Measurements from ENCODE around the gene GLUL. TPM values are rescaled to one million over a fixed set of nuclear protein-coding genes. Genes with fewer than 3 reads are reported as not detected.

GLUL gene
- total RNA-seq = 100 to 1,000 TPM; 381 to 632 TPM

DNA sequence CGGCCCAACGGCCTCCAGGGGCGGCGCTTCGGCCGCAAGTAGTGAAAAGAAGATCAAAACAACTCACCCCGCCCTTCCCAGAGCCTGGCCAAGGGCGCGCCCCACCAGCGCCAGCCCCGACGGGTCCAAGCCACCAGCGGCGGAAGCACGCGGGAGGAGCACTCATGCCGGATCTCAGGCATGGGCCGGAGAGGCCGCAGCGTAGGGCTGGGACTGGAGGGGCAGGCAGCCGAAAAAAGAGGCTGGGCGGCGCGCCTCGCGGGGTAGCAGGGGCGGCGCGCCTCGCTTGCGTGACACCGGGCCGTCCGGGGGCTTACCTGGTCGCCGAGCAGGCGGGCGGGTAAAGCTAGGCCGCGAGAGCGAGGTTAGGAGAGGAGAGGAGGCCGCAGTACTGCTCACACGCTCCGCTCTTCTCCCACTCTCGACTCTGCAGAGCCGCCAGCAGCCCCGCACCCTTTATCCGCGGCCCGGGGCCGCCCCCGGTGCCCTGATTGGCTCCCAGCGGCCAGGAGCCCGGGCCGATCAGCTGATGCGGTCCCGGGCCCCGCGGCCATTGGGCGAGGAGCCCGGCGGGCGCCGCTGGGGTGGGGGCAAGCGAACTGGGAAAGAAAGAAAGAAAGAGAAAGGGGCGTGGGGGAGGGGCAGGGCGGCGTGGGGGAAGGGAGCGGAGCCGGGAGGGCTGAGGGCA lies at the start of gene GLUL:
GLUL (minus strand) TSS at position 429 of the 688 bp plus-strand sequence. CDS start 3,053 bp downstream, outside the sequence.
- H3K27me3 ChIP-seq = no peaks in the 10 kb centered on the region
- DNase-seq (ENCODE audit: low spot score) = peak; percentile 95
- peak within 1 kb of the TSS; percentile 98 to 99 for H3K27ac ChIP-seq
- H3K36me3 ChIP-seq = peaks cover 23% of the 10 kb centered on the region
- TF ChIP-seq, protein P1, sequence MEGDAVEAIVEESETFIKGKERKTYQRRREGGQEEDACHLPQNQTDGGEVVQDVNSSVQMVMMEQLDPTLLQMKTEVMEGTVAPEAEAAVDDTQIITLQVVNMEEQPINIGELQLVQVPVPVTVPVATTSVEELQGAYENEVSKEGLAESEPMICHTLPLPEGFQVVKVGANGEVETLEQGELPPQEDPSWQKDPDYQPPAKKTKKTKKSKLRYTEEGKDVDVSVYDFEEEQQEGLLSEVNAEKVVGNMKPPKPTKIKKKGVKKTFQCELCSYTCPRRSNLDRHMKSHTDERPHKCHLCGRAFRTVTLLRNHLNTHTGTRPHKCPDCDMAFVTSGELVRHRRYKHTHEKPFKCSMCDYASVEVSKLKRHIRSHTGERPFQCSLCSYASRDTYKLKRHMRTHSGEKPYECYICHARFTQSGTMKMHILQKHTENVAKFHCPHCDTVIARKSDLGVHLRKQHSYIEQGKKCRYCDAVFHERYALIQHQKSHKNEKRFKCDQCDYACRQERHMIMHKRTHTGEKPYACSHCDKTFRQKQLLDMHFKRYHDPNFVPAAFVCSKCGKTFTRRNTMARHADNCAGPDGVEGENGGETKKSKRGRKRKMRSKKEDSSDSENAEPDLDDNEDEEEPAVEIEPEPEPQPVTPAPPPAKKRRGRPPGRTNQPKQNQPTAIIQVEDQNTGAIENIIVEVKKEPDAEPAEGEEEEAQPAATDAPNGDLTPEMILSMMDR (IDR thresholded peaks at IDR 0.05) = peak in 1 of 2 donors; percentile 33
- H3K4me3 ChIP-seq = peak within 1 kb of the TSS; percentile 76 to 87
- no peaks in the 10 kb centered on the region for H3K9me3 ChIP-seq
- peaks cover 0 to 38% of the 10 kb centered on the region in 2 donors for H3K4me1 ChIP-seq

DNA sequence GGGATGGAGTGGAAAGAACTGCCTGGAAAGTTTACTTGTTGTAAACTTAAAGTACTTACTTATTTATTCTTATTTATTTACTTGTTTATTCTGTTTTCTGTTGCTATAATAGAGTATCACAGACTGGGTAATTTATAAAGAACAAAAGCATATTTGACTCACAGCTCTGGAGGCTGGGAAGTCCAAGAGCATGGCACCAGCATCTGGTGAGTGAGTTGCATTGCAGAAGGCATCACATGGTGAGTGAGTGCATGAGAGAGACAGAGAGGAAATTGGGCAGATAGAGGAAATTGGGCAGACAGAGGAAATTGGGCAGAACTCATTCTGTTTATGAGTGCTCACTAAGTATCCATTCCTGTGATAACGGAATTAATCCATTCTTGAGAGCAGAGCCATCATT lies 46.7 kb upstream of the GLUL start:
- Histone ChIP-seq H3K27me3 (no peaks in the 10 kb centered on the region), H3K4me3 (no peak overlapping the region), H3K4me1 (no peaks in the 10 kb centered on the region), H3K9me3 (no peaks in the 10 kb centered on the region), H3K27ac (no peak overlapping the region), H3K36me3 (no peaks in the 10 kb centered on the region)
- TF ChIP-seq, protein P1 (IDR thresholded peaks at IDR 0.05) = no peak
- DNase-seq (ENCODE audit: low spot score) = no peak

DNA sequence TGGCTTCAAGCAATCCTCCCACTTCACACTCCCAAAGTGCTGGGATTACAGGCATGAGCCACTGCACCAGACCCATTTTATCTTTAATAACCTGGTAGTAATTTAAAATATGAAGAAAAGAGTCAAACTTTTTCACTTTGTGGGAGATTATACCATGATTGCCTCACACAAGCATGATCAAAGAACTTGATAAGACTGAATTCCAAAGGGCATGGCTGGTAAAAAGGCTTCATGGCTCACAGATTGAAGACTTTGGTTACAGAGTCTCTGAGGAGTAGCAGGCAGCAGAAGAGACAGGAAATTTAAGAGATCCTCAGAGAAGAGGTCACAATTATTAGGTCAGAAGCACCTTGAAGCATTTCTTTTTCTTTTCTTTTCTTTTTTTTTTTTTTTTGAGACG lies 42.0 kb upstream of the GLUL start:
- Histone ChIP-seq H3K4me1 (no peaks in the 10 kb centered on the region), H3K9me3 (no peaks in the 10 kb centered on the region), H3K36me3 (no peaks in the 10 kb centered on the region), H3K27ac (no peak overlapping the region), H3K4me3 (no peak overlapping the region), H3K27me3 (no peaks in the 10 kb centered on the region)
- TF ChIP-seq, protein P1 (IDR thresholded peaks at IDR 0.05) = no peak
- DNase-seq (ENCODE audit: low spot score) = no peak

DNA sequence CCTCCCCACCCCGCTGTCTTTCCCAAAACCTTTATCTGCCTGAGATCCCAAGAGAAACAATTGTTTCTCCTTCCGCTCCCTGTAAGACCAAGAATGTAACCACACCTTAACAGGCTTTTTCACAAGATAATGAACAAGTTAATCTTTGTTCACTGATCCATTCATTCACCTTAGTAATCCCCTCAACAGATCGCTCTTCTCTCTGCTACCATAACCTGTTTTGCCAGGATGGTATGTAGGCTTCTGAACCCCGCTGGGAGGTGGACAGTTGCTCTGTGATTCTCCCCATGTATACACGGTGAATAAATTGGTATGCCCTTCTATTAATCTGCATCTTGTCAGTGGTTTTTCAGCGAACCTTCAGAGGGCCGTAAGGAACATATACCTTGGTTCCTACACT lies 39.7 kb upstream of the GLUL start:
- DNase-seq (ENCODE audit: low spot score) = no peak
- Histone ChIP-seq H3K4me3 (no peak overlapping the region), H3K4me1 (no peaks in the 10 kb centered on the region), H3K27ac (no peak overlapping the region), H3K36me3 (no peaks in the 10 kb centered on the region), H3K27me3 (no peaks in the 10 kb centered on the region), H3K9me3 (no peaks in the 10 kb centered on the region)
- TF ChIP-seq, protein P1 (IDR thresholded peaks at IDR 0.05) = no peak

DNA sequence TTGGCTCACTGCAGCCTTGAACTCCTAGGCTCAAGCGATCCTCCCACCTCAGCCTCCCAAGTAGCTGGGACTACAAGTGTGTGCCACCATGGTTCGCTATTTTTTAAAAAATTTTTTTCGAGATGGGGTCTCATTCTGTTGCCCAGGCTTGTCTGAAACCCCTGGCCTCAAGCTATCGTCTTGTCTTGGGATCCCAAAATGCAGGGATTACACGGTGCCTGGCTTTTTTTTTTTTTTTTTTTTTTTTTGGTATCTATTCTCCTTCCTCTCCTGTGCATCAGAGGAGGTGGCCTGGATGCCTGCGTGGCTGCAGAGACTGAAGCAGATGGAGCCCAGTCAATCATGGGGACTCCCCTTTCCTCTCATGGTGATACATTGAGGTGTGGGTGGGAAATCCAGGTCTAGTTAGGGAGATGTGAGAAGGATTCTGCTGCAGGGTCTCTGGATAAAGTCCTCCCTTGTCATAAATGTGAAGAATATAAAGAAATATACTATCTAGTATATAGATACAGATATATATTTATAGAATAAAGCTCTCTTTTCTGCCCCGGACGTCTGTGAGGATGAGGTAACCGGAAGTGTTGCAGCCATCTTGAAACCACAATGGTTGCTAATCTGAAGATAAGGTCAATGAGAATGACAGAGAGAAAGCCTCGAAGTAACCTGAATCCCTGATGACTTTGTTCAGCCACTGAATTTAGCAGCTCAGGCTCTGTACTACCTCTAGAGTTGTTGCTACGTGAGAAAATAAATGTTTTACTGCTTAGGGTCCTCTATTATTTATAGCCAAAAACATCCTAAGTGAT lies 38.9 kb upstream of the GLUL start:
- TF ChIP-seq, protein P1 (IDR thresholded peaks at IDR 0.05) = no peak
- H3K4me1 ChIP-seq = no peaks in the 10 kb centered on the region
- no peak for DNase-seq (ENCODE audit: low spot score)
- H3K36me3 ChIP-seq = no peaks in the 10 kb centered on the region
- no peaks in the 10 kb centered on the region for H3K9me3 ChIP-seq
- H3K27ac ChIP-seq = no peak overlapping the region
- H3K27me3 ChIP-seq = no peaks in the 10 kb centered on the region
- no peak overlapping the region for H3K4me3 ChIP-seq

All from right atrium auricular region (tissue), 2 donors.